ENCODE results near the gene ROBO2.

The ROBO2 gene

DNA sequence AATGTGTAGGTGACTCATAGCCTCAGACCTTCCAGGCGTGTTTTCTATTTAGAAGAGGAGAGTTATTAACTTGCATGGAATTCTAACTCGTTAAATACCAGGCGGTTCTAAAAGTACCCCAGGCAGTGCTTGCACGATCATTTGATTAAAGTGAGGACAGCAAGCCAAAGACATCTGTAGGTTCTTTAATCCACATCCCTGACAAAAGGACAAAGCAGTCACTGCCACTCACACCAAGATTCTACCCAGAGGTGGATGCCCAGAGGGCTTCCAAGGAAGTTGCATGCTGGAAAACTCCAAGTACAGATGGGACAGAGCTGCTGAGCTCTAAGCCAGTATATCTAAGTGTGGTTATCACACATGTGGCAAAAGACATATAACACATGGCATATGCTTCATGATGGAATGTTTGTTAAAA lies 372.1 kb downstream of the ROBO2 start:
- DNase-seq (ENCODE audit: low spot score): no peak
- TF ChIP-seq, protein P1, sequence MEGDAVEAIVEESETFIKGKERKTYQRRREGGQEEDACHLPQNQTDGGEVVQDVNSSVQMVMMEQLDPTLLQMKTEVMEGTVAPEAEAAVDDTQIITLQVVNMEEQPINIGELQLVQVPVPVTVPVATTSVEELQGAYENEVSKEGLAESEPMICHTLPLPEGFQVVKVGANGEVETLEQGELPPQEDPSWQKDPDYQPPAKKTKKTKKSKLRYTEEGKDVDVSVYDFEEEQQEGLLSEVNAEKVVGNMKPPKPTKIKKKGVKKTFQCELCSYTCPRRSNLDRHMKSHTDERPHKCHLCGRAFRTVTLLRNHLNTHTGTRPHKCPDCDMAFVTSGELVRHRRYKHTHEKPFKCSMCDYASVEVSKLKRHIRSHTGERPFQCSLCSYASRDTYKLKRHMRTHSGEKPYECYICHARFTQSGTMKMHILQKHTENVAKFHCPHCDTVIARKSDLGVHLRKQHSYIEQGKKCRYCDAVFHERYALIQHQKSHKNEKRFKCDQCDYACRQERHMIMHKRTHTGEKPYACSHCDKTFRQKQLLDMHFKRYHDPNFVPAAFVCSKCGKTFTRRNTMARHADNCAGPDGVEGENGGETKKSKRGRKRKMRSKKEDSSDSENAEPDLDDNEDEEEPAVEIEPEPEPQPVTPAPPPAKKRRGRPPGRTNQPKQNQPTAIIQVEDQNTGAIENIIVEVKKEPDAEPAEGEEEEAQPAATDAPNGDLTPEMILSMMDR (IDR thresholded peaks at IDR 0.05; ENCODE audit: borderline replicate concordance, control extremely low read depth, extremely low read depth, insufficient read depth, missing control alignments): no peak
- in situ Hi-C loops (cut with MboI; ENCODE audit: low sequenced_read_pairs, unreplicated experiment): no loop called here

DNA sequence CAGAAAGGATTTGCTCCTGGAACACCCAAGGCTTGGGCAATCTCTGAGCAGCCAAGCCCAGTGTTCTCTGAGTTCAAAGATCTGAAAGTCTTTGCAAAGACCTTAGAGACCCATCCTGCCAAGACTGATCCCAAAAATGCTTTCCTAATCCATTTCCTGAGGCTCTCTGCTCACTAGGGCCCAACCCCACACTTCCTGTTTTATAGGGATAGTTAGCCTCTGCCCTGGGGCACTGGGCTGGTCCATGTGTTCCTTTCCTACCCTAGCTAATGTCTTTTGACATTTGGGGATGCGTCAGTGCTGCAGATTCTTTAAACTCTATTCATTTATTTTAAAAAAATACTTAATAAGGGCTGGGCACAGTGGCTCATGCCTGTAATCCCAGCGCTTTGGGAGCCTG lies 372.7 kb downstream of the ROBO2 start:
- in situ Hi-C loops (cut with MboI; ENCODE audit: low sequenced_read_pairs, unreplicated experiment): no loop called here
- TF ChIP-seq, protein P1 (IDR thresholded peaks at IDR 0.05; ENCODE audit: borderline replicate concordance, control extremely low read depth, extremely low read depth, insufficient read depth, missing control alignments): no peak
- DNase-seq (ENCODE audit: low spot score): no peak

DNA sequence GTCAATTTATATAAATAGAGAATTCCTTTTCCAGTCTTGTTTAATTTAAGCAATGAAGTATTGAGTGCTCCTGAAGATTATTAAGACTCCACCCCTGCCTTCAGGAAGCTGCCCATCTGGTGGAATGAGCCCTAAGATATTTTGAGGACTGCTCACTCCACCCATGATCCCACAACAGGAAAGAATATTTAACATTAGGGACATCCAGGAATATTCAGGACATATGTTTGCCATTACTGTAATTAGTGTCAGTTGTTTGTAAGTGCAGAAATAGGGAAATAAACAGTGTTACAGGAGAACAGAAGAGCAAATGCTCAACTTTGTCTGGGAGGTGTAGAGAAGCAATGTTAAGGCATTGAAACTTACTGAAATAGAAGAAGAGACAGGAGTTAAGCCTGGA lies 375.0 kb downstream of the ROBO2 start:
- DNase-seq (ENCODE audit: low spot score): no peak
- in situ Hi-C loops (cut with MboI; ENCODE audit: low sequenced_read_pairs, unreplicated experiment): no loop called here
- TF ChIP-seq, protein P1 (IDR thresholded peaks at IDR 0.05; ENCODE audit: borderline replicate concordance, control extremely low read depth, extremely low read depth, insufficient read depth, missing control alignments): no peak

DNA sequence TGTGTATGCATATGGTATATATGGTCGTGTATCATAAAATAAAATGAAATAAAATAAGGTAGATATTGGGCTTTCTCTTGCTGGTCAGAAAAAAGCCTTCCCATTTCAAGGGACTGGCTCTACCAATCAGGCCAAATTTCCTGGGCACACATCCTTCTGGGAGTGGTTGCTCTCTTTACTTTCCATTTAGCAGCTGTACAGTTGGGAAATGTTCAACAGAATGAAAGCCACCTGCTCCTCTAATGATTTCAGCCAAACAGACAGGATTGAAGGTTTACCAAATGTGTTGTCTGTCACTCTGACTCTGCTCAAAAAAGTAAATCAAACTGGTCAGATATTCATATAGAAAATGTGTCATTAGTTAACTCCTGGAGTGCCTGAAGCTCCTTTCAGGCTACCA lies 380.4 kb downstream of the ROBO2 start:
- in situ Hi-C loops (cut with MboI; ENCODE audit: low sequenced_read_pairs, unreplicated experiment): no loop called here
- no peak for DNase-seq (ENCODE audit: low spot score)
- TF ChIP-seq, protein P1 (IDR thresholded peaks at IDR 0.05; ENCODE audit: borderline replicate concordance, control extremely low read depth, extremely low read depth, insufficient read depth, missing control alignments): no peak

DNA sequence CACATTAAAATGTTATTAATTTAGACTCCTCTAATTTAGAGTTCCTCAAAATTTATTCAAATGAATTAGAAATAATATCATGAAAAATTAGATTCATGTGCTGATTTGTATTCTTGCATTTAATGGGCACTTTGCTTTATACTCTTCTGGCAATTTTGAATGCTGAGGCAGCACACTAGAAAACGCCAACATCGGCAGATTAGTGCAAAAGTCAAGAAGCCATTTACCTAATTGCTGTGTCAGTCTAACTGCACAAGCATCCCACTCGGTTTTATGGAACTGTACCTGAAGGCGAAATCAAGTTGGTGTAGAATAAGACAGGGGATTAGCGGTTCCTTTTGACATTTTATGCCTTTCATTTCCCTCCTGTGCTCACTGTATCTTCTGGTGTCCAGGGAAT lies 382.0 kb downstream of the ROBO2 start:
- no peak for DNase-seq (ENCODE audit: low spot score)
- in situ Hi-C loops (cut with MboI; ENCODE audit: low sequenced_read_pairs, unreplicated experiment): no loop called here
- TF ChIP-seq, protein P1 (IDR thresholded peaks at IDR 0.05; ENCODE audit: borderline replicate concordance, control extremely low read depth, extremely low read depth, insufficient read depth, missing control alignments): no peak

DNA sequence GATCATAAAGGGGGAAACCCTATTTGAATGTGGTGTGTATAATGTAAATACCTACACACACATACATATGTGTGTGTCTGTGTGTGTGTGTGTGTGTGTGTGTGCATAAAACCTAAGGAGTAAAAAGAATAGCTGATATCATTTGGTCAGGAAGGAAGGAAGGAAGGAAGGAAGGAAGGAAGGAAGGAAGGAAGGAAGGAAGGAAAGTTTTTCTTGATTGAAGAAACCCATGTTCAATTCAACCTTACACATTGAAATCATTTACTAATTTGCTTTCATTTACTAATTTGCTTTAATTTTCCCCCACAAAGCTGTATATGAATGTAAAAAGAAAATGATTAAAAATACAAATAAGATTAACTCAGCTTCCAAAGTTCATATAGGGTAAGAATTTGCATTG lies 386.6 kb downstream of the ROBO2 start:
- in situ Hi-C loops (cut with MboI; ENCODE audit: low sequenced_read_pairs, unreplicated experiment): no loop called here
- TF ChIP-seq, protein P1 (IDR thresholded peaks at IDR 0.05; ENCODE audit: borderline replicate concordance, control extremely low read depth, extremely low read depth, insufficient read depth, missing control alignments): no peak
- no peak for DNase-seq (ENCODE audit: low spot score)

DNA sequence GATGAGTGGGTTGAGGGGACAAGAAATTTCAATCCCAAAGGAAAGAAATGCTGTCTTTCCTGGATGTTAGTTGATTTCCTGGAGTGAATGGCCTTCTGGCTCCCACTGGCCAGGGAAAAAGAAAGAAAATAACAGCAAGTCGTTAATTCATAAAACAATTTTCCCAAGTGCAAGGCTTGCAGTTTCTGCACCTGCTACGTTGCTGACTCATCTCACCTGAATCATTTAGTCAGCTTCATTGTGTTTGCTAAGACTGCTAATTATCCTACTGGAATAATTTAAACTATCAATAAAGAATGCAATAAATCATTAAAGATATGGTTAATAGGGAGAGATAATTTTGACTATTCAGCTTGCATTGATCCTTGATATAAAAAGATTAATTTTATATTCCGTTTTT lies 387.6 kb downstream of the ROBO2 start:
- DNase-seq (ENCODE audit: low spot score): no peak
- TF ChIP-seq, protein P1 (IDR thresholded peaks at IDR 0.05; ENCODE audit: borderline replicate concordance, control extremely low read depth, extremely low read depth, insufficient read depth, missing control alignments): no peak
- in situ Hi-C loops (cut with MboI; ENCODE audit: low sequenced_read_pairs, unreplicated experiment): no loop called here
